ENCODE data around the gene LASP1.

DNA sequence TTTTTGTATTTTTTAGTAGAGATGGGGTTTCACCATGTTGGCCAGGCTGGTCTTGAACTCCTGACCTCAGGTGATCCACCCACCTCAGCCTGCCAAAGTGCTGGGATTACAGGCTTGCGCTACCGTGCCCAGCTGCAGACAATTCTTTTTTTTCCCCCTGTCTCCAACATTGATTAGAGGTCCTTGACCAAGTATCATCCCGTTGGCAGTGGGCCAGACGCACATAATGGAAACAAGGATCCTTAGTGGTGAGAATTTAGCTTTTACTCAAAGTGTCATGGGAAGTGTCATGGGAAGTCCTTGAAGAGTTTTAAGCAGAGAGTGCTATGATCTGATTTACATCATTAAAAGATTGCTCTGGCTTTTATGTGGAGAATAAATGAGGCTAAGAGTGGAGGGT lies 99.4 kb downstream of the LASP1 start:
- TF ChIP-seq, protein P1, sequence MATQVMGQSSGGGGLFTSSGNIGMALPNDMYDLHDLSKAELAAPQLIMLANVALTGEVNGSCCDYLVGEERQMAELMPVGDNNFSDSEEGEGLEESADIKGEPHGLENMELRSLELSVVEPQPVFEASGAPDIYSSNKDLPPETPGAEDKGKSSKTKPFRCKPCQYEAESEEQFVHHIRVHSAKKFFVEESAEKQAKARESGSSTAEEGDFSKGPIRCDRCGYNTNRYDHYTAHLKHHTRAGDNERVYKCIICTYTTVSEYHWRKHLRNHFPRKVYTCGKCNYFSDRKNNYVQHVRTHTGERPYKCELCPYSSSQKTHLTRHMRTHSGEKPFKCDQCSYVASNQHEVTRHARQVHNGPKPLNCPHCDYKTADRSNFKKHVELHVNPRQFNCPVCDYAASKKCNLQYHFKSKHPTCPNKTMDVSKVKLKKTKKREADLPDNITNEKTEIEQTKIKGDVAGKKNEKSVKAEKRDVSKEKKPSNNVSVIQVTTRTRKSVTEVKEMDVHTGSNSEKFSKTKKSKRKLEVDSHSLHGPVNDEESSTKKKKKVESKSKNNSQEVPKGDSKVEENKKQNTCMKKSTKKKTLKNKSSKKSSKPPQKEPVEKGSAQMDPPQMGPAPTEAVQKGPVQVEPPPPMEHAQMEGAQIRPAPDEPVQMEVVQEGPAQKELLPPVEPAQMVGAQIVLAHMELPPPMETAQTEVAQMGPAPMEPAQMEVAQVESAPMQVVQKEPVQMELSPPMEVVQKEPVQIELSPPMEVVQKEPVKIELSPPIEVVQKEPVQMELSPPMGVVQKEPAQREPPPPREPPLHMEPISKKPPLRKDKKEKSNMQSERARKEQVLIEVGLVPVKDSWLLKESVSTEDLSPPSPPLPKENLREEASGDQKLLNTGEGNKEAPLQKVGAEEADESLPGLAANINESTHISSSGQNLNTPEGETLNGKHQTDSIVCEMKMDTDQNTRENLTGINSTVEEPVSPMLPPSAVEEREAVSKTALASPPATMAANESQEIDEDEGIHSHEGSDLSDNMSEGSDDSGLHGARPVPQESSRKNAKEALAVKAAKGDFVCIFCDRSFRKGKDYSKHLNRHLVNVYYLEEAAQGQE (IDR thresholded peaks at IDR 0.05; ENCODE audit: low read depth), result no peak
- TF ChIP-seq RAD21 (IDR thresholded peaks at IDR 0.05; ENCODE audit: low read depth) (no peak), TAF1 (IDR thresholded peaks at IDR 0.05; ENCODE audit: low read depth) (no peak), CREB1 (IDR thresholded peaks at IDR 0.05; ENCODE audit: low read depth) (no peak), NFIC (IDR thresholded peaks at IDR 0.05) (no peak), ZBTB7A (IDR thresholded peaks at IDR 0.05; ENCODE audit: low read depth) (no peak), EP300 (IDR thresholded peaks at IDR 0.05; ENCODE audit: borderline replicate concordance) (no peak), EGR1 (IDR thresholded peaks at IDR 0.05) (no peak)
- TF ChIP-seq, protein P2, sequence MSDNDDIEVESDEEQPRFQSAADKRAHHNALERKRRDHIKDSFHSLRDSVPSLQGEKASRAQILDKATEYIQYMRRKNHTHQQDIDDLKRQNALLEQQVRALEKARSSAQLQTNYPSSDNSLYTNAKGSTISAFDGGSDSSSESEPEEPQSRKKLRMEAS (IDR thresholded peaks at IDR 0.05), result no peak
